Uterus (tissue), 2 donors: ENCODE results near the gene PRPS2.

ENCODE experiments used
- POLR2A ChIP-seq, 2 donors: fragments of 450-650 bp; IDR thresholded peaks; one replicate each; pipeline ENCODE4 v1.6.1; 2016; ENCODE audit warnings: antibody characterized with exemption in 2 of 2, mild to moderate bottlenecking in 1 of 2, moderate library complexity in 1 of 2
- TF ChIP-seq, protein P1 (sequence below), 4 experiments: fragments of 200-600 bp in 2 of 4; fragments of 450-650 bp in 2 of 4; sonication (generic) in 2 of 4; IDR thresholded peaks; one replicate each; pipeline ENCODE4 v1.5.1; 2016 to 2019; ENCODE audit warnings: antibody characterized with exemption in 4 of 4, mild to moderate bottlenecking in 2 of 4, moderate library complexity in 1 of 4

DNA sequence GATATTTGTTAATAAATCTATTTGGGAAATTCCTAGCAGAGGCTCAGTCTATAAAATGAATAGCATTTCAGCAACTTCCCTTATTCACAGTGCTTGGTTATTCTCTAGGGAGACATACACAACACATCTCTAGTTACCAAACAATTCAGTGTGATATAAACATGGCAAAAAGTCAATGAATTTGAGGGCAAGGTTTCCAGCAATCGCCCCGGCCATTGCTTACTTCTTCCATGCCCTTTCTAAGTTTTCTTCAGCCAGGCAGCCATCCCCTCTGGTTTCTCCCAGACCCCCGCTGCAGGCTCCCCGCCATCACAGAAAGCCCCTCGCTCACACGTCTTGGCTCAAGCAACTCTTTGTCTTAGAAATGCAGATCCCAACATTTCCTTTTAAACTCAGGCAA, 80.0 kb downstream of the PRPS2 start:
- TF ChIP-seq, protein P1, sequence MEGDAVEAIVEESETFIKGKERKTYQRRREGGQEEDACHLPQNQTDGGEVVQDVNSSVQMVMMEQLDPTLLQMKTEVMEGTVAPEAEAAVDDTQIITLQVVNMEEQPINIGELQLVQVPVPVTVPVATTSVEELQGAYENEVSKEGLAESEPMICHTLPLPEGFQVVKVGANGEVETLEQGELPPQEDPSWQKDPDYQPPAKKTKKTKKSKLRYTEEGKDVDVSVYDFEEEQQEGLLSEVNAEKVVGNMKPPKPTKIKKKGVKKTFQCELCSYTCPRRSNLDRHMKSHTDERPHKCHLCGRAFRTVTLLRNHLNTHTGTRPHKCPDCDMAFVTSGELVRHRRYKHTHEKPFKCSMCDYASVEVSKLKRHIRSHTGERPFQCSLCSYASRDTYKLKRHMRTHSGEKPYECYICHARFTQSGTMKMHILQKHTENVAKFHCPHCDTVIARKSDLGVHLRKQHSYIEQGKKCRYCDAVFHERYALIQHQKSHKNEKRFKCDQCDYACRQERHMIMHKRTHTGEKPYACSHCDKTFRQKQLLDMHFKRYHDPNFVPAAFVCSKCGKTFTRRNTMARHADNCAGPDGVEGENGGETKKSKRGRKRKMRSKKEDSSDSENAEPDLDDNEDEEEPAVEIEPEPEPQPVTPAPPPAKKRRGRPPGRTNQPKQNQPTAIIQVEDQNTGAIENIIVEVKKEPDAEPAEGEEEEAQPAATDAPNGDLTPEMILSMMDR (IDR thresholded peaks at IDR 0.05) = no peak
- no peak for TF ChIP-seq POLR2A (IDR thresholded peaks at IDR 0.05)
